ENCODE measurements around the gene PATZ1.
"Not testable (repeated sequence)": the region's sequence is repeated elsewhere in the genome, so short reads cannot be mapped to it uniquely, and the experiment has no call there.

The PATZ1 gene, protein sequence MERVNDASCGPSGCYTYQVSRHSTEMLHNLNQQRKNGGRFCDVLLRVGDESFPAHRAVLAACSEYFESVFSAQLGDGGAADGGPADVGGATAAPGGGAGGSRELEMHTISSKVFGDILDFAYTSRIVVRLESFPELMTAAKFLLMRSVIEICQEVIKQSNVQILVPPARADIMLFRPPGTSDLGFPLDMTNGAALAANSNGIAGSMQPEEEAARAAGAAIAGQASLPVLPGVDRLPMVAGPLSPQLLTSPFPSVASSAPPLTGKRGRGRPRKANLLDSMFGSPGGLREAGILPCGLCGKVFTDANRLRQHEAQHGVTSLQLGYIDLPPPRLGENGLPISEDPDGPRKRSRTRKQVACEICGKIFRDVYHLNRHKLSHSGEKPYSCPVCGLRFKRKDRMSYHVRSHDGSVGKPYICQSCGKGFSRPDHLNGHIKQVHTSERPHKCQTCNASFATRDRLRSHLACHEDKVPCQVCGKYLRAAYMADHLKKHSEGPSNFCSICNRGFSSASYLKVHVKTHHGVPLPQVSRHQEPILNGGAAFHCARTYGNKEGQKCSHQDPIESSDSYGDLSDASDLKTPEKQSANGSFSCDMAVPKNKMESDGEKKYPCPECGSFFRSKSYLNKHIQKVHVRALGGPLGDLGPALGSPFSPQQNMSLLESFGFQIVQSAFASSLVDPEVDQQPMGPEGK

DNA sequence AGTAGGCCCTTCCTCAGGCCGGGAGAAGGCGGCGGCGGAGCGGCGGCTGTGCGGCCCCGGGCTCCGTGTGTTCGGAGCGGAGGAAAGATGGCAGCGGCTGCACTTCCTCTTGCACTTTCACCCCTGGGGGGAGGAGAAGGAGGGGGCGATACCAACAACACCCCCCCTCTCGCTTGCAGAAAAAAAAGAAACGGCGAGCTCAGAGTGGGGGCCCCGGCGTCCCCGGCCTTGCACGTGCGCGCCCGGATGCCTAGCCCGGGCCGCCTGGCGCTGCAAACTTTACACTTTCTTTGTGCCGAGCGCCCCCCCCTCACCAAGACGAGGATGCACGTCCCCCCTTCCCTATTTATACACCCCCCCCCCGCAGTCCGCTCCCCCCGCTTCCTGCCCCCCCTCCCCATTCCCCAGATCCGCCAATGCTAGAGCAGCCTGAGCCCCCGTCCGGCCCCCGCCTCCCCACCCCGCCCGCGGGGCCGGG lies at the start of gene PATZ1:
Gene PATZ1, minus strand, starts transcription at position 92 of the 478 bp plus-strand sequence. CDS start 744 bp downstream, outside the sequence.
- DNase-seq = peak; percentile 62

DNA sequence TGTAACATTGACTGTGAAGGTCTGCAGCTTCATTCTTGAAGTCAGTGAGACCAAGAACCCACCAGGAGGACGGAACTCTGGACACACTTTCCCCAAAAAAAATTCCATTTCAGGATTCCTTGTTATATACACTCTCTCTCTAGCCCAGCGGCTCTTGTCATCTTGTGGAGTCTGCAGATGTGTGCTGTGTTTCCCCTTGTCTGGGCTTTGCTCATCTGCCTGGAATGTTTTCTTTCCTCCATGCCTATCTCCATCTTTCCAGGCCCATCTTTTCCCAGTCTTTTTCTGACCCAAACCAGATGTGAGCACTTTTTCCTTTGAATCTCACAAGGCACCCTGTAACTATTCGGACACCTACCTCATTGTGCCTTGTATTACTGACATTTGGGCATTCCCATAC lies 48.2 kb upstream of the PATZ1 start:
- DNase-seq = no peak

- no peak for DNase-seq
Measured at GRCh38 chr22:31393893-31394292, 47.7 kb upstream of the PATZ1 start.

DNA sequence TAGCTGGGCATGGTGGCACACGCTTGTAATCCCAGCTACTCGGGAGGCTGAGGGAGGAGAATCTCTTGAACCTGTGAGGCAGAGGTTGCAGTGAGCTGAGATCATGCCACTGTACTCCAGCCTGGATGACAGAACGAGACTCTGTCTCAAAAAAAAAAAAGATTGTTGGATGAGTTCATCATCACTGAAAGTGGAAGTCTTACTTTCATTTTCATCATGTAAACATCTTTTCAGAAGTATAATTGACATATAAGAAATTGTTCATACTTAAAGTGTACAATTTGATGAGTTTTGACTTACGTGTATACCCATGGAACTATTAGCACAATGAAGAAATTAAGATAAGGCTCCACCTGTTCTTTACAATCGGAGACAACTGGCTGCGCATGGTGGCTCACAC lies 32.5 kb upstream of the PATZ1 start:
- DNase-seq = not testable (repeated sequence)

DNA sequence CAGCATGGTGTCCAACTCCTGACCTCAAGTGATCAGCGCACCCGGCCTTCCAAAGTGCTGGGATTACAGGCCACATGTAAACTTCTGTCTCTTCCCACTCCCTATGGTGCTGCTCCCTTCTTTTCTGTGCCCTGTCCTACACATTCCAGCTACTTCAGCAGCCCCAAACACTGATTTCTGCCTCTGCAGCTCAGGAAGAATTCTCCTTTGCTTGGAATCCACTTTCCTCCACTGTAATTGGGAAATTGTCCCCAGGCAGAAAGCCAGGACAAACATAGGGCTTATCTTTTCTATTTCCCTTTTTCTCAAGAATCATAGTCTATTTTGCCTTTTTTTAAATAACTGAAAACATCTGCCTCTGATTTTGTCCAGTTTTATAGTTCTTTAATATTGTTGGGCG lies 32.0 kb upstream of the PATZ1 start:
- no peak for DNase-seq

DNA sequence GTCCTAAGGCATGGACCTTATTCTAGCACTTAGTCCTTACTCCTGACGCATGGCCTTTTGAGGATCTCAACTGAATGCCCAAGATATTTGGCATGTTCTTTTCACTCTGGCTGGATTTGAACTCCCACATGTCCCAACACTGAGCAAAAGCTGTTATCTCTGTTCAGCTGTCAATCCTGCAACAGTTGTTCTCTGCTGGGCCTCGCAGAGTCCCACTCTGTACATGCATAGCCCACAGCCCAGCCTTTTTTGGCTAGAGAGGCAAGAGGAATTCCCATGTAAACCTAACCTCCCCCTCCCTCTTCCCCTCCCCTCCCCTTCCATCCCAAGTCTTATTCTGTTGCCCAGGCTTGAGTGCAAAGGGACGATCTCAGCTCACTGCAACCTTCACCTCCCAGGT lies 31.5 kb upstream of the PATZ1 start:
- no peak for DNase-seq

- DNase-seq = no peak
Measured at GRCh38 chr22:31367426-31367825, 21.3 kb upstream of the PATZ1 start.

DNA sequence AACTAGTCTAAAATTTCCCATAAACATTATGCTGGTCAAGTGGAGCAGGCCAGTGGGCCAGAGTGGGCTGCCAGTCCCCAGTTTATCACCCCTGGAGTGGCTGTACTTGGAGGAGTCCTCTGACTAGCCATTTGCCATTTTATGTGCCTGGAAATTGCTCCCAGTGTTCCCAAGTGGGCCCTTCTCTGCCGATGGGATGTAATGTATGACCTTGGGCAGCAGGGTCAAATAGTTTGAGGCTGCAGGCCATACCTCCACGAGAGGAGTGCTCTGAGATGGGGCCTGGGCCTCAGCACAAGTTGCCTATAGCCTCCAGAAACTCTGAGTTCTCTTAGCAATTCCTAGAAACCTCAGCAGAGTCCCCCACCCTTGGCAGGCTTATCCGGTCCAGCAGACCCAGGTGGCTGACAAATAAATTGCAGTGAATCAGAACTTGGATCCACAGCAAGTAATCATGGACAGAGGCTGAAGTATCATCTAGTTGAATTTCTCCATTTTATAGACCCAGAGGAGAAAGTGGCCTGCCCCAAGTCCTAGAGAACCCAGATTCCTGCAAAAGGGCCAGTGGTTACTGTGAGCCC lies 17.8 kb upstream of the PATZ1 start:
- DNase-seq = no peak

DNA sequence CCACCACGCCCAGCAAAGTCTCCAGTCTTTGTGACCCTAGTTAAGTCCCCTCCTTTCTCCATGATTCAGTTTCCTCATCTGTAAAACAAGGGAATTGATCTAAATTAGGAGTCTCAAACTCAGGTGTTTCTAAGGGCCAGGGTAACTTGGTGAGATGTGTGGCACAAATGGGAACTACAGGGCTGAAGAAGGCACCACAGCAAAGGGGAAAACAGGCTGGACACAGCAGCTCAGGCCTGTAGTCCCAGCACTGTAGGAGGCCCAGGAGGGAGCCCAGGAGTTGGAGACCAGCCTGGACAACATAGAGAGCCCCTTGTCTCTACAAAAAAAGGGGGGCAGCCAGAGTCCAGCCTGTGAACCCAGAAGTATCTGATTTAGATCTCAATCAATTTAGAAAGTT lies 15.6 kb upstream of the PATZ1 start:
- no peak for DNase-seq

DNA sequence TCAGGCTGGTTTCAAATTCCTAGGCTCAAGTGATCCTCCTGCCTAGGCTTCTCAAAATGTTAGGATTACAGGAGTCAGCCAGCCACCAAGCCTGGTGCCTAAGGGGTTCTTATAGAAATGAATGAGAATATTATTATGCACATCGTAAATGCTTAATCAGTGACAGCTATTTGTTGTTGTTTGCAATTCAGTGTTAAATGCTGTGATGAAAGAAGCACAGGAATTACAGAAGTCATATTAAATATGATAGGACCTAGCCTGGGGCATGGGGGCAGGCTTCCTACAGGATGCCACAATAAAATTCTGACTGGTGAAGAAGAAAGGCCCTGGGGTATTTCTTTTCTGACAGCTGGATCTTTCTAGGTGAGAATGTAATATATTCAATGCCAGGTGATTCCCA lies 13.9 kb upstream of the PATZ1 start:
- no peak for DNase-seq

- DNase-seq = no peak
Measured at GRCh38 chr22:31354515-31354914, 8.4 kb upstream of the PATZ1 start.

- DNase-seq = no peak
Measured at GRCh38 chr22:31350410-31350863, 4.3 kb upstream of the PATZ1 start.

DNA sequence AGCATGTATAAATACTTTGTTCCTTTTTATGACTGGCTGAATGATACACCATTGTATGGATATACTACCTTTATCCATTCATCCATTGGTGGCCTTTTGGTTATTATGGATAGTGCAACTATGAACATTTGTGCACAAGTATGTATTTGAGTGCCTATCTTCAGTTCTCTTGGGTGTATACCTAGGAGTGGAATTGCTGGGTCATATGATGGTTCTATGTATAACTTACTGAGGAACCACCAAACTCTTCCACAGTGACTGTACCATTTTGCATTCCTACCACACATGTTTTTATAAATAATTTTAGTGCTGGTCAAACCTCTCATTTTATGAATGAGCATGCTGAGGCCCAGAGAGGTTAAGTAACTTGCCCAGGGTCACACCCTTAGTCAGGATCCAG lies 3.8 kb upstream of the PATZ1 start:
- no peak for DNase-seq

DNA sequence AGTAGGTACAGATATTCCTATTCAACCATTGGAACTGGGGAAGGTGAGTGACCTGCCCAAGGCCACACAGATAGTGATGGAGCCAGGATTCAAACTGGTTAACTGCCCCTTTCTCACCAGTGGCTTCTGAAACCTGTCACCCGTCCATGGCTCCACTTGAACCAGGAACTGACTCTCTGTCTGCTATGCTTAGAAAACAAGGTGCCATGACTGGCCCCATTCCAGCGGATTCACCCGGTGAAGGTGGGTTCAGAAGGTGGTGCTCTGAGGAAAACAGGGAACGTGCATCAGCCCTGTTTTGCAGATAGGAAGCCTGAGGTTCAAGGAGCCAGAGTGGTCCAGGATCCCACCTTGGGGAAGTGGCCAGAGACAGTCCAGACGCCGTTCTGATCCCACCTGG lies 2.6 kb upstream of the PATZ1 start:
- DNase-seq = no peak

GRCh38 chr22:31348009-31348337 lies 1.8 kb upstream of the PATZ1 start:
- not testable (repeated sequence) for DNase-seq

DNA sequence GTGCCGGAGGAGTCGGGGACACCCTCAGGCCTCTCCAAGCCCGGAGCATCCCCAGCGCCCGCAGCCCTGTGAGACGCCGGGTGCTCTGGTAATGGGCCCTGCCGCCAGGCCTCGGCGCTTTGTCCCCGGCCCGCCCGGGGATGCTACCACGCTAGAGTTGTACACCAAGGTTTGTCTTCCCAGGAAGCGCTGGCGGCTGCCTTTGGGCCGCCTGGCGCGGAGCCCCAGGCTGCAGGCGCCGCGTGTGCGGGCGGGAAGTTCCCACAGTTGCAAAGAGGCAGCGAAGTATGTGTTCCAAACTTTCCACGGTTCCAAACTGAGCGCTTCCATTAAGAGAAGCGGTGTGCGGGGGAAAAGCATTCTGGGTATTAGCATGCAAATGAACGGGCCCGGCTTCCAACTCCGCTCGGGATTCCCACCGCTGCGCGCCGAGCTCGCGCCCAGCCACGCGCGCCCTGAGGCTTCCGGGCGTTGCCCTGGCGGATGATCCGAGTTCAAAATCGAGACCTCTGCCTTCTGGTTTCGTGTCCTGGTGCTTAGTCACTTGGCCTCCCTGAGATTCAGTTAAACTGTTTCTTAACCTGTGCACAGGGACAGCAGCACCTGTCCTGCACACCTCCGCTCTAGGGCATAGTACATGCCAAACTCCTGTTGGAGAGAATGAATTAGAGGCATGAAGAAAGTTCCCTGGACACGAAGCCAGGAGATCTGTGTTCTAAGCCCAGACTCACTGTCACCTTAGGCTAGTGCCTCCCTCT lies 1.3 kb upstream of the PATZ1 start:
- DNase-seq = peak; percentile 30

- peak; percentile 61 for DNase-seq
Measured at GRCh38 chr22:31346733-31347250, 646 bp upstream of the PATZ1 start.

DNA sequence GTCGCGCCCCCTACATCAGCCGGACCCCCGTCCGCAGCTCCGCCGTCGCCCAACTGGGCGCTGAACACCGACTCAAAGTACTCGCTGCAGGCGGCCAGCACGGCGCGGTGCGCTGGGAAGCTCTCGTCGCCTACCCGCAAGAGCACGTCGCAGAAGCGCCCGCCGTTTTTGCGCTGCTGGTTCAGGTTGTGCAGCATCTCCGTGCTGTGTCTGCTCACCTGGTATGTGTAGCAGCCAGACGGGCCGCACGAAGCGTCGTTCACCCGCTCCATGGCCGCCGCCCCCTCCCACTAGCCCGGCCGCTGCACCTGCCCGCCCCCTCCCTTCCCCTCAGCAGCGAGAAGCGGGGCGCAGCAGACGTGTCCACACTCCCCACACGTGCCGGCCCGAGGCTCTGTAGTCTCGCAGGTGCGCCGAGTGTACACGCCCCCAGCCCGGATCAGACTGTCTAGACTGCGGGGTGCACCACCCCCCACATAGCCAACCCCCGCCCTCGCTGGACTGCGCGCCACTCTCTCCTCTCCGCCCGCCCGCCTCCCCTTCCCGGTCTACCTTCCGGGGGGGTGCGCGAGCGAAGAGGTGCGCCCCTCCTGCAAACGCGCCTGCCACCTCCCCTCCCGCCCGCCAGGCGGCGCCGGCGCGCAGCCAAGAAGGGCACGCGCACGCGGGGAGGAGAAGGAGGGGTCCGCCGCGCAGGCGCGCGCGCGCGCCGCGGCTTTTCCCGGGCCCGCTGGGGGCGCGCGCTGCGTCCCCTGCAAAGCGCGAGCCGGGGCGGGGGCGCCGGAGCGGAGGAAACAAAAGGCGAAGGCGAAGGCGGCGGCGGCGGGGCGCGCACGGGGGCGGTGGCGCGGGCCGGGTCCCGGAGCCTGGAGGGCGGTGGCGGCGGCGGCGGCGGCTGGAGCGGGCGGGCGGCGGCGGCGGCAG lies 553 bp downstream of the PATZ1 start:
- DNase-seq = peak; percentile 87

GRCh38 chr22:31344578-31345330 lies 1.4 kb downstream of the PATZ1 start:
- DNase-seq = peak; percentile 79

GRCh38 chr22:31344256-31344577 lies 1.9 kb downstream of the PATZ1 start:
- peak; percentile 79 for DNase-seq
